HG03558 (cell line): ENCODE measurements around the gene STOM.

Experiments
- ATAC-seq: cut with Tn5 transposase; IDR thresholded peaks from one replicate; pipeline ENCODE4 v1.9.1; 2021; ENCODE audit warnings: moderate number of reproducible peaks; ENCODE audit not compliant: unreplicated experiment; ENCODE audit errors: extremely low read depth

The STOM gene

DNA sequence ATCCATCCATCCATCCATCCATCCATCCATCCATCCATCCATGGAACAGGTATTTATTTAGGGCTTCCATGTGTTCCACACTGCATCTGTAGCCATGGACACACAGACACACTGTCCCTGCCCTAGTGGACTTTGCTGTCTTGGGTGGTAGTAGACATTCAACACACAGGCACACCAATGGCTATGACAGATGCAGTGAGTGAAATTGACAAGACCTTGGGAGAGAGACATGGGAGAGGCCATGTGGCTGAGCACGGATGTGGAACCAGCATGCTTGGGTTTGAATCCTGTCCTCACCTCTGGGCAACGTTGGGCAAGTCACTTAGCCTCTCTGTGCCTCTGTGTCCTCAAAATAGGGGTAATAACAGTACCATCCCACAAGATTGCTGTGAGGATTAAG is 45.3 kb downstream of the STOM start:
- ATAC-seq = no peak

DNA sequence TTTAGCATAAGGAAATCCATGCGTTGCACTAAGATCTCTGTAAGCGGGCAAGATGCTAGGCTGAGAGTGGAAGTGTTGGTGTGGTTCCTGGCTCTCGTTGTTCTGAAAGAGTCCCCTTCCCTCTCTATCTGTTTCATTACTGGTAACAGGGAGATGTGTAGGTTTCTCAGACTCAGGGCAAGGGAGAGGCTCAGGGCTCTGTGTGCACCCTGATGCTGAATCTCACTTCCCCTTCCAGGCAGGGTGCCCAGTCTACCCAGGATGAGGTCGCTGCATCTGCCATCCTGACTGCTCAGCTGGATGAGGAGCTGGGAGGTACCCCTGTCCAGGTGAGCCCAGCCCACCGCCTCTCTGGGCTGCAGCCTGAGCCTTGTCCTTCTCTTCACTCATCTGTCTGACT is 45.7 kb downstream of the STOM start:
- ATAC-seq = no peak

DNA sequence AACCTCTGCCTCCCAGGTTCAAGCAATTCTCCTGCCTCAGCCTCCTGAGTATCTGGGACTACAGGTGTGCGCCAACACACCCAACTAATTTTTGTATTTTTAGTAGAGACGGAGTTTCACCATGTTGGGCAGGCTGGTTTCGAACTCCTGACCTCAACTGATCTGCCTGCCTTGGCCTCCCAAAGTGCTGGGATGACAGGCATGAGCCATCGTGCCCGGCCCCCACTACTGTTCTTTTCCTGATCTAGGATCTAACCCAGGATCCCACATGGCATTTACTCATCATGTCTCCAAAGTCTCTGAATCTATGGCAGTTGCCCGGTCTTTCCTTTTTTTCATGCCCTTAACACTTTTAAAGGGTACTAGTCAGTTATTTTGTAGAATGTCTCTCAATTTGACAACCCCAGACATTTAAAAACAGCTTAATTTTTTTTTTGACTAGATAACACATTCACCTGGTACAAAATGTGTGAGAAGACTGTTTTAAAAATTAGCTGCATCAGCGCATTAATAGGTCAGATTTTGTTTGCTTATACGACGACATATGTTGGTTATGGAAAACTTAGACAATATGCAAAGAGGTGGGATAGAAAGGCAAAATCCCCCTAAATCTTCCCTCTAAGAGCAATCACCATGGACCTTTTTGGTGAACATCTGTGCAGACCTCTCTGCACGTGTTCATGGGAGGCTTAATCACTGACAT is 46.5 kb downstream of the STOM start:
- no peak for ATAC-seq

DNA sequence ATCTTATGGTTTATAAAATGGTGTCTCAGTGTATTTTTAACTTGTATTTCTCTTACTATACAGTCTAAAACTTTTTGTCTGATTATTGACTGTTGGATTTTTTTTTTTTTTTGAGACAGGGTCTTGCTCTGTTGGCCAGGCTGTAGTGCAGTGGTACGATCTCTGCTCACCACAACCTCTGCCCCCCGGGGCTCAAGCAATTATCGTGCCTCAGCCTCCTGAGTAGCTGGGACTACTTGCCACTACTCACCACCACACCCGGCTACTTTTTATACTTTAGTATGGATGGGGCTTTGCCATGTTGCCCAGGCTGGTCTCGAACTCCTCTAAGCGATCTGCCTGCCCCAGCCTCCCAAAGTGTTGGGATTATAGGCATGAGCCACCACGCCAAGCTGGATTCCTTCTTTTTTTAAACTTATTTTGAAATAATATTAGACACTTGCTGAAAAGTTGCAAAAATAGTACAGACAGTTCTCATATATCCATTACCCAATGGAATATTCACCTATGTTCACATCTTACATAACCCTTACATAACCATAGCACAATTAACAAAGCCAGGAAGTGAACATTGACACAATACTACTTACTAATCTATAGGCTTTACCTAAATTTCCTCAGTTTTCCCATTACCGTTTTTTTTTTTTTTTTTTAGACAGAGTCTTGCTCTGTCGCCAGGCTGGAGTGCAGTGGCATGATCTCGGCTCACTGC is 47.2 kb downstream of the STOM start:
- ATAC-seq = no peak

DNA sequence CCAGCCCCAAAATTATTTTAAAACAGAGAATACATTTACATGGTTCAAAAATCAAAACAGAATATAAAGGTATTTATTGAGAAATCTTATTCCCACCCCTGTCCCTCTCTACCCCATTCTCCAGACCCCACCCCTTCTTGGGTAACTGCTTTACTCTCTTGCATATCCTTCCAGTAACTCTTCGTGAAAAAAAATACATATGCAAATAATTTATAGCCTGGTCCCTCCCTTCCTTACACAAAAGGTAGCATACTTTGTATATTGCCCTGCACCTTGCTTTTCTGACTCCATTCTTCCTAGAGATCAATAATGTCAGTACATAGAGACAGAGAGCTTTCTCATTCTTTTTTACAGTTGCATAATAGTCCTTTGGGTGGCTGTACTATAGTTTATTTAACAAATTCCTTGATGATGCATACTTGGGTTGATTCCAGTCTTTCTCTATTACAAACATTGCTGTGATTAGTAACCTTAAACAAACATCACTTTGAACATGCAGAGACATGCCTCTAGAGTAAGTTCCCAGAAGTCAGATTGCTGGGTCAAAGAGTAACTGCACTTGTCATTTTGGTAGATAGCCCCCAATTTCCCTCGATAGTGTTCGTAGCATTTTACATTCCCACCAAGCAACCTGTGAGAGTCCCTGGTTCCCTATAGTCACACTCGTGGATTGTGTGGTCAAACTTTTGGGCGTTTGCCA is 47.9 kb downstream of the STOM start:
- no peak for ATAC-seq

DNA sequence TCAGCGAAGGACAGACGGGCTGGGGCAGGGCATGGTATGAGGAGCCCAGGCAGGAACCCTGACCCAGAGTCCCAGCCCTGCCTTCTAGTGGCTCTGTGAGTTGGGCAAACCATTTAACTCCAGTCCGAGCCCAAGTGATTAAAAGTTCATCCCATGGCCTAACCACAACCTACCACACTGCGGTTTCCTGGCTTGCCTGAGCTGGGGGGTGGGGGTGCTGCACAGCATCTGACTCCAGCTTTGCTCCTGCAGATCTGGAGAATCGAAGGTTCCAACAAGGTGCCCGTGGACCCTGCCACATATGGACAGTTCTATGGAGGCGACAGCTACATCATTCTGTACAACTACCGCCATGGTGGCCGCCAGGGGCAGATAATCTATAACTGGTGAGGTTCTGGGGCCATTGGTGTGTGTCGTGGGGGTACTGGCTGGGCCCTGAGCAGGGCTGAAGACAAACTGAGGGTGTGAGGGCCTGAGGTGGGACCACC is 49.0 kb downstream of the STOM start:
- ATAC-seq = no peak

DNA sequence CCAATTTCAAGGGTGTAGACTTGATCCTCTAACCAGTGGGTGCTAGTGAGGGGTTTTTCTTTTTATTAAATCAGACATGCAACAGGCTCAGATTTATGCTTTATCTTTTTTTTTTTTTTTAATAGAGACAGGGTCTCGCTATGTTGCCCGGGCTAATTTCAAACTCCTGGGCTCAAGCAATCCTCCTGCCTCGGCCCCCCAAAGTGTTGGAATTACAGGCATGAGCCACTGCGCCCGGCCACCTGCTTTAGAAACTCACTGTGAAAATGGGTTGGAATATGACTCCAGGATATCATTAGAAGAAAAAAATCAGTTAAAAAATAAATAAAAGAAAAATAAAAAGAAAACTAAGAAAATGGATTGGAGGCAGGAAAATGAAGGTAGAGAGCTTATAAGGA is 50.7 kb downstream of the STOM start:
- ATAC-seq = no peak

DNA sequence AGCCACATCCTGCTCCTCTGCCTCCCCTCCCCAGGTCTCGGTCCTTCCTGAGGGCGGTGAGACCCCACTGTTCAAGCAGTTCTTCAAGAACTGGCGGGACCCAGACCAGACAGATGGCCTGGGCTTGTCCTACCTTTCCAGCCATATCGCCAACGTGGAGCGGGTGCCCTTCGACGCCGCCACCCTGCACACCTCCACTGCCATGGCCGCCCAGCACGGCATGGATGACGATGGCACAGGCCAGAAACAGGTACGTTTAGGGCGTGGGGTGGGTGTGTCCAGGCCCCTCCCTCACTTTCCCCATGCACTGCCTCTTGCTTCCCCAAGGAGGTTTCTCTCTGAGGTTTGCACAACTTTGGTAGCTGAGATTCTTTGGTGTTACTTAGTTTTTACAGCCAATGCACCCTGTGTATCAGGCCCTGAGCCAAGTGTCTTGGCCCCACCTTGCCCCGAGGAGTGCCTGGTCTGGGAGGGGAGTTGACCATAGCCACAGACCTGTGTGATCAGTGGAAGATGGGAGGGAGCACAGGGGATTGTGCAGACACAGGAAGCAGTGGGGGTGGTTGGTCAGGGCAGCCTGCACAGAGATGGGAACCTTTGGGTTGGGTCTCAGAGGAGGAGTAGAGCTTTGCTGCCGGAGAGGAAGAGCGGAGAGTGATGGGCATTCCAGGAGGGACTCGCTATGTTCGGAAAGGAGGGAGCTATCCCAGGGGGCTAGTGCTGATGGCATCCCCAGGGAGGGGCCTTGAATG is 51.2 kb downstream of the STOM start:
- no peak for ATAC-seq

DNA sequence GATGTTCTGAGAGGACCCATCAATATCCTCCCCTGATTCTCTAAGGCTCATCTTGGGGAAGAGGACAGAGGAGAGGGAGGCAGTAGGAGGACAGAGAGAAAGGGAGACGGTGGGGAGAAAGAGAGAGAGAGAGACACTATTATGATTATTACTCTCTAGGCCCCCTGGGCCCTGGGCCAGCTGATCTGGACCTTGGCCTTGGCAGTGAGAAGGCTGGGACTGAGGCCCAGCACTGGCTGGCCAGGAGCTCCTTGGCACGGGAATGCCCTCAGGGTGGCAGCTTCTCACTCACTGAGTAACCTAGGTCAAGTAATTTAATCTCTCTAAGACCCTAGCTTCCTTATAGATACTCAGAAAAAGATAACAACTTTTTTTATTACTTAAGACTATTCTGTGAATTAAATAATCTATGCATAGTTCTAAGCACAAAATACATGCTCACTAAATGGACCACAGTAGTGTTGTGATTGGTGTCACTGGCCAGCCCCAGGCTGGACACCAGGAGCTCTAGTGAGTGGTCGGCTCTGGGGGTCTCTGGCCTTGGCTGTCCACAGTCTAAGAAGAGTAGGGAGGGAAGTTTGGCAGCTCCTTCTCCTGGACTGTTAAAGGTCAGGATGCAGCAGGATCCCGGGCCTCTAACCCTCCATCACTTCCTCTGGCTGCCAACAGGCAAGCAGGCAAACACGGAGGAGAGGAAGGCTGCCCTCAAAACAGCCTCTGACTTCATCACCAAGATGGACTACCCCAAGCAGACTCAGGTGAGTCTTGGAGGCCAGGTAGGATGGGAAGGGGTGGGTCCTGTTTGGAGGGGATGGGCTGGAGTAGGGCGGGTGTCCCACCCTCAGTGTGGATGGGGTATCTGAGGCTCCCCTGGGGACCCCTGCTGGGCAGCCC is 52.1 kb downstream of the STOM start:
- ATAC-seq = no peak

DNA sequence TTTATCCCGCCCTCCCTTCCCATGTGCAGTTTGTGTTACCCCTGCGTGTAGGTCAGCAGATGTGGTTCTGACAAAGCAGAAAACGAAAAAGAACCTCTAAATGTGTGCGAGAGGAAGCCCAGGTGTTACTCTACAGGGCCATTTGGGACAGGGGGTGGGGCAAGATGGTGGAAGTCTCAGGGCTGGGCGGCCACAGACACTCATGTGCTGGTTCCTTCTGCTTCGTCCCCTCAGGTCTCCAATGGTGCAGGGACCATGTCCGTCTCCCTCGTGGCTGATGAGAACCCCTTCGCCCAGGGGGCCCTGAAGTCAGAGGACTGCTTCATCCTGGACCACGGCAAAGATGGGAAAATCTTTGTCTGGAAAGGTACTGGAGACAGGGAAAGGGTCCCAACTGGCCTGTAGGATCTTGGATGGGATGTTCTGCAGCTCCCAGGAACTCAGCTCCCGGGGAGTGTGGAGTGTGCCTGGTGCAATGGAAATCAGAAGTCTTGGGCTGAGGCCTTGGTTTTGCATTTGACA is 53.1 kb downstream of the STOM start:
- ATAC-seq = no peak

DNA sequence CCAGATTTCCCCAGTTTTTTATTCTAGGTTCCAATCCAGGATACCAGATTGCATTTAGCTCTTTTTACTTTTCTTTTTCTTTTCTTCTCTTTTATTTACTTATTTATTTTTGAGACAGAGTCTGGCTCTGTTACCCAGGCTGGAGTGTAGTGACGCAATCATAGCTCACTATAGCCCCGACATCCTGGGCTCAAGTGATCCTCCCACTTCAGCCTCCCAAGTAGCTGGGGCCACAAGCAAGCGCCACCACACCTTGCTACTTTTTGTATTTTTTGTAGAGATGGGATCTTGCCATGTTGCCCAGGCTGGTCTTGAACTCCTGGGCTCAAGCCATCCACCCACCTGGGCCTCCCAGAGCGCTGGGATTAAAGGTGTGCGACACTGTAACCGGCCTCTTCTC is 53.7 kb downstream of the STOM start:
- ATAC-seq = no peak

DNA sequence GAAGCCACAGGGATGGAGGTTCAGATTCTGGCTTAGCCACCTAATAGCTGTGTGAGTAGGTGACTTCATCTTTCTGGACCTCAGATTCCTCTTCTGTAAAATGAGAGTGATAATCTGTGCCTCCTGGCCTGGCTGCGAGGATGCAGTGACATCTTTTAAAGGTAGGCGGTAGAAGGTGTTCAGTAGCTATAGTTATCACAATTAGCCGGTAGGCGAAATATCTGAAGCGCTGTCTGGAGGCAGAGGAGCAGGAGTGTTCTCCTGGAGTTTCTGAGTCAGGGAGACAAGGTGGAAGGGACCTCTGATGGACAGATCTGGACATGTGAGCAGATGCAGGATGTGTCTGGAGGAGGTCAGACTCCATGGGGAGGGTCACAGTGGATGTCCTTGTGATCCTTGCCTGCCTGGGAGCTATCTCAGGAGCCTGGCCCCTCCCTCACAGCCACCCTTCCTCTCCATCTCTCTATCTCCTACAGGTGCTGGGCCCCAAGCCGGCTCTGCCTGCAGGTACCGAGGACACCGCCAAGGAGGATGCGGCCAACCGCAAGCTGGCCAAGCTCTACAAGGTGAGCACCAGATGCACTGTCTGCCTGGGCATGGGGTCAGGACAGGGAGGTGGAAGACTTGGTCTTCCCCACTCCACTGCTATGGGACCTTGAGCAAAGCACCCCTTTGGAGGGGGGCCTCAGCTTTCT is 56.4 kb downstream of the STOM start:
- ATAC-seq = no peak

DNA sequence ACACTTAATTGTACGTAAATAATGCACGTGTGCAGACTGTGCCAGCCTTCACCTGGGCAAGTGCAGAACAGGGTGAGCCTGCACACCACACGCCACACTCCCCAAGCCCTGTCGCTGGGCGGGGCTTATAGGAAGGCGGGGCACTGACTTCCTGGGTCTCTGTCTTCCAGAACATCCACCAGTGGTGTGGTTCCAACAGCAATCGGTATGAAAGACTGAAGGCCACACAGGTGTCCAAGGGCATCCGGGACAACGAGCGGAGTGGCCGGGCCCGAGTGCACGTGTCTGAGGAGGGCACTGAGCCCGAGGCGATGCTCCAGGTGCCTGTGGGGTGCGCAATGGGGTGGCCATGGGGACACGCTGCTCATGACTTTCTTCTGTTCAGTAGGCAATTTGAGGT is 57.9 kb downstream of the STOM start:
- no peak for ATAC-seq

DNA sequence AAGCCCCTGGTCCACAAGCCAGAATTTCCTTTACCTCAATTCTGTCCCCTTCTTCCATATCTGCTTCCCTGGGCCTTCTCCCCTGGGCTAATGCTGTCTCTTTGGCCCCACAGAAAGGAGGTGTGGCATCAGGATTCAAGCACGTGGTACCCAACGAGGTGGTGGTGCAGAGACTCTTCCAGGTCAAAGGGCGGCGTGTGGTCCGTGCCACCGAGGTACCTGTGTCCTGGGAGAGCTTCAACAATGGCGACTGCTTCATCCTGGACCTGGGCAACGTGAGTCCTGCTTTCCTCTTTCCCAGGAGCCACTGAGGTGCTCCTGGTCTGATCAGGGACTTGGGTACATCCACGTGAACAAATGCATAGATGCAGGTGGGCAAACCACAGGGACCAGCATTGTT is 59.5 kb downstream of the STOM start:
- ATAC-seq = no peak

DNA sequence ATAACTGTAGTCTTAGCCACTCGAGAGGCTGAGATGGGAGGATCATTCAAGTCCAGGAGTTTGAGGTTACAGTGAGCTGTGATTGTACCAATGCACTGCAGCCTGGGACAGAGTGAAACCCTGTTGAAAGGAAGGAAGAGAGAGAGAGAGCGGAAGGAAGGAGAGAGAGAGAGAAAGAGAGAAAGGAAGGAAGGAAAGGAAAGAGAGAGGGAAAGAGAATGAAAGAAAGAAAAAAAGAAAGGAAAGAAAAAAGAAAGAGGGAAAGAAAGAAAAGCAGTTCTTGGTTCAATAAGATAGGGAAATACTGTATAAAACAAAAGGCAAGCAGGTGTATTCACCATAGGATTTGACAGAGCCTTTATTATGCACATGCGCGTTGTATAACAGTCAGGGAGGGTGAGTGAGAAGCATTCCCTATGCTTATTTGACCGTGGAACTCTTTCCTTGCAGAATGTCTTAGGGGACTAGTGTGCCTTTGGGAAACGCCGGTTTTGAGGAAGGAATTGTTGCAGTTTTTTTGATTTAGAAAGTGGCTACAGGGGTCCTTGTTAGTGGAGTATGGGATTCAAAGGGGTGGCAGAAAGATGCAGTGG is 60.1 kb downstream of the STOM start:
- no peak for ATAC-seq

DNA sequence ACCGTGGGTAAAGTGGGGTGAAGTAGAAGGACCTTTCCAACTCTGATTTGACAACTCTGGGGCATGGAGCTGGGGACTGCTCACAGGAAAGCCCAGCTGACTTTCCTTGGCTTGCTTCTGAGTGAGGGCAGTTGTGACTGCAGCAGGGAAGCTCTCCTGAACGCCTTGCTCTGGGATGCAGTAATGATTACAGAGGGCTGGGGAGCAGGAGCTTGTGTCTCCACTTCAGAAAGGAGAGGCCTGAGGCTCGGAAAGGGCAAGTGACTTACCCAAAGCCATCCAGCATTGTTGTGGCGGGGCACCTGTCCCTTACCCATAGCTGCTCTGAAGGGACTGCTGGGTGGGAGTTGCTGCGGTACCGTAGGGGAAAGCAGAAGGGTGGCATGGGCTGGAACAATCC is 60.9 kb downstream of the STOM start:
- no peak for ATAC-seq

DNA sequence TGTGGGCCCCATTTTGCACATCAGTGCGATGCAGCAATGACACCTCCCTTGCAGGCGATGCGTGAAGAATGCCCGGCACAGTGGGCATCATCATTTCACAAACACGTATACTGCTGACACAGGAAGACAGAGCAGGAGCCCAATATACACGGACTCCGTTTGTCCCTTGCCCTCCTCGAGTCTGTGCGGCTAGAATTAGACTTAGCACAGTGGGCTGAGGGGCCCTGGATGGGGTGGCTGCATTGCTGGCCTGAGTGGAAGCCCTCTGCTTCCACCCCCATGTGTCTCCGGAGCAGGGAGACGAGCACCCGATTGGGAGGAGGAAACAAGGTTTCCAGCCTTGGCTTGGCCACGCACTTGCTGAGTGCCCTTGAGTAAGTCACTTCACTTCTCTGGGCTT is 61.3 kb downstream of the STOM start:
- ATAC-seq = no peak

DNA sequence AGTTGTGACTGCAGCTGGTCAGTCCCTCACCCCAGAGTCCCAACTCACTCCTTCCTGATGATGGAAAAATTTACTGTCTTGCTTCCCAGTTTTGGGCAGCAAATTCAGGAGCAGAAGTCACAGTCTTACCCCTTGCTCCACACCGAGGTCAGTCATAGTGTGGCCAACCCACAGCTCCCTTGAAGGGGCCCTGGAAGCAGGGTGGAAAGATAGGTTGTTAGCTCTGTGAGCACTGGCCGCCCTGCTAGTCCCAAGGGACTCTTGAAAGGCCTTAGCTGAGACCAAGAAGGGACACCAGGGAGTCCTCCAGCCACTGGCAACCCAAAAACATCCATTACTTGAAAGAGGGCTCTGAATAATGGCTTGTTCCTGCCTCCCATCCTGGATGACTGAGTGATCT is 62.1 kb downstream of the STOM start:
- ATAC-seq = no peak
